ENCODE results near the gene PABPN1. TPM values are rescaled to one million over a fixed set of nuclear protein-coding genes. Genes with fewer than 3 reads are reported as not detected.

Gene PABPN1
- total and polyA plus RNA-seq, 2 of the 13 experiments (the other 11 are each of a cell fraction or from before 2014, with no cell fraction given), result 233 to 524 TPM

GRCh38 chr14:23301288-23301968 lies 19.8 kb upstream of the PABPN1 start (continued):
- no peak for TF ChIP-seq THAP8 (CRISPR knock-in tag; IDR thresholded peaks at IDR 0.05; ENCODE audit: borderline replicate concordance)
- peak; percentile 98 for TF ChIP-seq PHF5A (CRISPR knock-in tag; IDR thresholded peaks at IDR 0.05; ENCODE audit: low read depth, unreplicated experiment)
- TF ChIP-seq MLX (CRISPR knock-in tag; IDR thresholded peaks at IDR 0.05), result peak; percentile 90
- TF ChIP-seq ZNF468 (CRISPR knock-in tag; IDR thresholded peaks at IDR 0.05), result 0 out of 2 replicates have a peak, but pooled peaks have one; percentile 78
- peak; percentile 80 for TF ChIP-seq ZNF142 (CRISPR knock-in tag; IDR thresholded peaks at IDR 0.05)
- peak; percentile 68; the same call in 1 of the 2 replicates for TF ChIP-seq TBX2 (CRISPR knock-in tag; IDR thresholded peaks at IDR 0.05; ENCODE audit: borderline replicate concordance)
- TF ChIP-seq ZNF781 (CRISPR knock-in tag; IDR thresholded peaks at IDR 0.05; ENCODE audit: borderline replicate concordance, not compliant biosample characterization), result no peak
- no peak; the same call in 1 of the 2 replicates for TF ChIP-seq KDM6A (CRISPR knock-in tag; IDR thresholded peaks at IDR 0.05; ENCODE audit: low read depth)
- TF ChIP-seq GLMP (CRISPR knock-in tag; IDR thresholded peaks at IDR 0.05; ENCODE audit: borderline replicate concordance), result no peak
- TF ChIP-seq ZNF256 (CRISPR knock-in tag; conservative IDR thresholded peaks at IDR 0.05), result no peak
- peak; percentile 63; the same call in 1 of the 2 replicates for TF ChIP-seq ZBTB7B (CRISPR knock-in tag; IDR thresholded peaks at IDR 0.05)
- no peak; the same call in 1 of the 2 replicates for TF ChIP-seq MEIS1 (CRISPR knock-in tag; IDR thresholded peaks at IDR 0.05; ENCODE audit: borderline replicate concordance)
- peak; percentile 93; the same call in 1 of the 2 replicates for TF ChIP-seq MAFF (IDR thresholded peaks at IDR 0.05; ENCODE audit: low read depth, low read length)
- TF ChIP-seq CC2D1A (CRISPR knock-in tag; IDR thresholded peaks at IDR 0.05), result no peak; the same call in 1 of the 2 replicates
- TF ChIP-seq CEBPB (IDR thresholded peaks at IDR 0.05; ENCODE audit: borderline replicate concordance, low read depth, low read length), result no peak
- TF ChIP-seq NCOR1 (IDR thresholded peaks at IDR 0.05; ENCODE audit: borderline replicate concordance, low read length), result 0 out of 2 replicates have a peak, but pooled peaks have one; percentile 59
- TF ChIP-seq PHF8 (CRISPR knock-in tag; IDR thresholded peaks at IDR 0.05), result peak; percentile 81
- TF ChIP-seq ZNF282 (IDR thresholded peaks at IDR 0.05; ENCODE audit: partially characterized antibody), result no peak
- no peak for TF ChIP-seq TCF12 (IDR thresholded peaks at IDR 0.05)
- TF ChIP-seq TCF12 (CRISPR knock-in tag; IDR thresholded peaks at IDR 0.05), result 0 out of 2 replicates have a peak, but pooled peaks have one; percentile 17
